HG03432 (cell line): Measurements from ENCODE around the gene RAD21L1.
"Not testable (repeated sequence)": the region's sequence is repeated elsewhere in the genome, so short reads cannot be mapped to it uniquely, and the experiment has no call there.

Experiments
- ATAC-seq: cut with Tn5 transposase; IDR thresholded peaks from one replicate; pipeline ENCODE4 v1.9.1; 2021; ENCODE audit warnings: mild to moderate bottlenecking, moderate library complexity; ENCODE audit not compliant: unreplicated experiment

RAD21L1 gene

GRCh38 chr20:1199212-1199873, 26.5 kb upstream of the RAD21L1 start:
- ATAC-seq = no peak

- no peak for ATAC-seq
These were observed 25.9 kb upstream of the RAD21L1 start for GRCh38 chr20:1199964-1200363.

- ATAC-seq = no peak
These were observed 22.9 kb upstream of the RAD21L1 start, which contains the start of gene C20orf202 for GRCh38 chr20:1202762-1203504. TSS of gene C20orf202 (plus strand) at chr20:1203454. CDS start at chr20:1203586, 132 bp downstream.

GRCh38 chr20:1203630-1204029, 22.2 kb upstream of the RAD21L1 start:
- ATAC-seq = no peak

GRCh38 chr20:1204113-1204512, 21.7 kb upstream of the RAD21L1 start:
- no peak for ATAC-seq

- no peak for ATAC-seq
These were observed 21.3 kb upstream of the RAD21L1 start for GRCh38 chr20:1204576-1204975.

- no peak for ATAC-seq
These were observed 20.0 kb upstream of the RAD21L1 start for GRCh38 chr20:1205802-1206201.

GRCh38 chr20:1206366-1207148, 19.3 kb upstream of the RAD21L1 start:
- no peak for ATAC-seq

GRCh38 chr20:1207293-1207878, 18.5 kb upstream of the RAD21L1 start:
- ATAC-seq = no peak

- ATAC-seq = no peak
These were observed 16.1 kb upstream of the RAD21L1 start for GRCh38 chr20:1209447-1210387.

GRCh38 chr20:1210501-1210900, 15.3 kb upstream of the RAD21L1 start:
- ATAC-seq = no peak

- ATAC-seq = no peak
These were observed 13.8 kb upstream of the RAD21L1 start for GRCh38 chr20:1212023-1212422.

GRCh38 chr20:1212607-1213396, 13.0 kb upstream of the RAD21L1 start:
- peak; percentile 47 for ATAC-seq

- no peak for ATAC-seq
These were observed 11.0 kb upstream of the RAD21L1 start for GRCh38 chr20:1214838-1215261.

- no peak for ATAC-seq
These were observed 10.3 kb upstream of the RAD21L1 start for GRCh38 chr20:1215386-1216170.

GRCh38 chr20:1216527-1217427, 9.1 kb upstream of the RAD21L1 start:
- ATAC-seq = not testable (repeated sequence)

GRCh38 chr20:1222750-1223149, 3.1 kb upstream of the RAD21L1 start:
- ATAC-seq = not testable (repeated sequence)
